H1 (cell line): Measurements from ENCODE around the gene ALPI. TPM values are rescaled to one million over a fixed set of nuclear protein-coding genes. Genes with fewer than 3 reads are reported as not detected.
A peak's percentile ranks its signal among the peaks of the same experiment; 100 is the strongest.

Source experiments
- CTCF ChIA-PET: fragments of 300-600 bp; sonication (Branson Sonifier 250); formaldehyde crosslinking; loops from one replicate; lab custom pipeline; 2021; ENCODE audit not compliant: partially characterized antibody; lab: Charles Lee
- POLR2A ChIA-PET: fragments of 300-600 bp; sonication (Branson Sonifier 250); formaldehyde crosslinking; loops from one replicate; lab custom pipeline; 2021; ENCODE audit warnings: inconsistent platforms; ENCODE audit not compliant: partially characterized antibody; lab: Charles Lee
- DNase-seq, 2 experiments: peaks; one replicate each; pipeline versions ENCODE4 v3.0.0 to v3.0.0-alpha.2; 2010 to 2022; ENCODE audit warnings: low spot score in 2 of 2, low read depth in 1 of 2, mixed read lengths in 1 of 2
- FAIRE-seq: peaks from 2 replicates; lab custom pipeline; 2011; peaks lifted over from hg19 to GRCh38; lab: Jason Lieb, UNC
- H2AFZ ChIP-seq: 2 replicates; pipeline ENCODE4 v1.8.1; 2012; ENCODE audit warnings: low read length, inconsistent platforms
- H2AK5ac ChIP-seq: 2 replicates; pipeline ENCODE4 v1.6.1; 2013; ENCODE audit warnings: low read depth, low read length
- H2BK120ac ChIP-seq: replicated peaks from 2 replicates; pipeline ENCODE3; 2013; ENCODE audit warnings: low read depth, low read length, inconsistent platforms
- H2BK12ac ChIP-seq: 2 replicates; pipeline ENCODE4 v1.6.1; 2013; ENCODE audit warnings: low read depth, low read length
- H2BK15ac ChIP-seq: 2 replicates; pipeline ENCODE4 v1.6.1; 2013; ENCODE audit warnings: low read length
- H2BK20ac ChIP-seq: 2 replicates; pipeline ENCODE4 v1.6.1; 2013; ENCODE audit warnings: low read length
- H2BK5ac ChIP-seq: 2 replicates; pipeline ENCODE4 v1.6.1; 2013; ENCODE audit warnings: low read depth, low read length
- H3K14ac ChIP-seq: 2 replicates; pipeline ENCODE4 v1.6.1; 2013; ENCODE audit warnings: inconsistent platforms; ENCODE audit not compliant: insufficient read length
- H3K18ac ChIP-seq: 2 replicates; pipeline ENCODE4 v1.6.1; 2013; ENCODE audit warnings: low read length; ENCODE audit errors: extremely low read depth
- H3K23ac ChIP-seq: 2 replicates; pipeline ENCODE4 v1.6.1; 2013; ENCODE audit warnings: inconsistent platforms; ENCODE audit not compliant: insufficient read length
- H3K23me2 ChIP-seq: 2 replicates; pipeline ENCODE4 v1.6.1; 2013; ENCODE audit warnings: low read depth, low read length
- H3K27ac ChIP-seq: 2 replicates; pipeline ENCODE4 v1.6.1; 2011; ENCODE audit warnings: low read depth, low read length, inconsistent platforms
- H3K27me3 ChIP-seq, 4 experiments: replicated peaks in 1 of 4; 1 replicate in 1 of 4; 2 replicates in 3 of 4; pipeline versions ENCODE4 v1.6.1 to v1.8.1; 2011 to 2013; ENCODE audit warnings: low read length in 3 of 4, mild to moderate bottlenecking in 3 of 4, inconsistent platforms in 2 of 4, mixed read lengths in 2 of 4, moderate library complexity in 1 of 4; ENCODE audit not compliant: control insufficient read depth in 3 of 4, insufficient read depth in 3 of 4; ENCODE audit errors: extremely low read depth in 1 of 4
- H3K36me3 ChIP-seq, 4 experiments: 2 replicates each; pipeline versions ENCODE4 v1.6.1 to v1.8.1; 2011 to 2013; ENCODE audit warnings: mild to moderate bottlenecking in 4 of 4, low read length in 3 of 4, moderate library complexity in 2 of 4, control low read depth in 1 of 4, inconsistent platforms in 1 of 4; ENCODE audit not compliant: insufficient read depth in 4 of 4, control insufficient read depth in 2 of 4
- H3K4ac ChIP-seq: replicated peaks from 2 replicates; pipeline ENCODE3; 2013; ENCODE audit warnings: low read length, low read depth, mixed read lengths, inconsistent platforms; ENCODE audit not compliant: insufficient read length
- H3K4me1 ChIP-seq, 4 experiments: replicated peaks in 1 of 4; 1 replicate in 1 of 4; 2 replicates in 3 of 4; pipeline versions ENCODE4 v1.6.1 to v1.8.1; 2011 to 2013; ENCODE audit warnings: low read length in 3 of 4, inconsistent platforms in 2 of 4, mixed read lengths in 1 of 4; ENCODE audit not compliant: insufficient read depth in 4 of 4, control insufficient read depth in 3 of 4
- H3K4me2 ChIP-seq, 2 experiments: 2 replicates each; pipeline versions ENCODE4 v1.6.1 to v1.8.1; 2011 to 2013; ENCODE audit warnings: low read depth in 2 of 2, low read length in 2 of 2, control low read depth in 1 of 2, inconsistent platforms in 1 of 2, mild to moderate bottlenecking in 1 of 2; ENCODE audit not compliant: insufficient read depth in 1 of 2
- H3K4me3 ChIP-seq, 4 experiments: fragments of 200-600, 300-600 bp in 1 of 4; sonication (generic), shearing (Covaris generic), sonication (Bioruptor Twin) in 1 of 4; 2 replicates each; pipeline versions ENCODE4 v1.5.1 to v1.8.1; 2011 to 2016; ENCODE audit warnings: low read length in 4 of 4, low read depth in 3 of 4, control low read depth in 2 of 4, inconsistent platforms in 2 of 4, mild to moderate bottlenecking in 2 of 4, mixed read lengths in 1 of 4, moderate library complexity in 1 of 4; ENCODE audit not compliant: insufficient read depth in 2 of 4; ENCODE audit errors: extremely low read depth in 1 of 4
- H3K56ac ChIP-seq: replicated peaks from 2 replicates; pipeline ENCODE3; 2013; ENCODE audit warnings: low read depth, mild to moderate bottlenecking, mixed read lengths, low read length, inconsistent platforms; ENCODE audit not compliant: insufficient read length
- H3K79me1 ChIP-seq: 2 replicates; pipeline ENCODE4 v1.6.1; 2013; ENCODE audit warnings: low read depth, low read length, control low read depth
- H3K79me2 ChIP-seq, 2 experiments: 2 replicates each; pipeline versions ENCODE4 v1.6.1 to v1.8.1; 2012 to 2013; ENCODE audit warnings: low read length in 2 of 2, mild to moderate bottlenecking in 2 of 2, inconsistent platforms in 1 of 2; ENCODE audit not compliant: insufficient read depth in 2 of 2, control insufficient read depth in 1 of 2
- H3K9ac ChIP-seq, 4 experiments: replicated peaks in 1 of 4; 1 replicate in 1 of 4; 2 replicates in 3 of 4; pipeline versions ENCODE4 v1.6.1 to v1.8.1; 2011 to 2013; ENCODE audit warnings: low read depth in 3 of 4, low read length in 3 of 4, control low read depth in 2 of 4, mild to moderate bottlenecking in 2 of 4, moderate library complexity in 2 of 4, inconsistent platforms in 1 of 4; ENCODE audit errors: extremely low read depth in 1 of 4
- H3K9me3 ChIP-seq, 2 experiments: 2 replicates each; pipeline versions ENCODE4 v1.6.1 to v1.8.1; 2012 to 2013; ENCODE audit warnings: mild to moderate bottlenecking in 2 of 2, moderate library complexity in 2 of 2, control low read depth in 1 of 2, inconsistent platforms in 1 of 2, low read depth in 1 of 2, low read length in 1 of 2, mixed read lengths in 1 of 2; ENCODE audit not compliant: insufficient read depth in 2 of 2
- H4K20me1 ChIP-seq, 2 experiments: replicated peaks in 1 of 2; 2 replicates each; pipeline versions ENCODE3 to v1.8.1; 2011 to 2013; ENCODE audit warnings: inconsistent platforms in 2 of 2, low read length in 2 of 2, mild to moderate bottlenecking in 1 of 2; ENCODE audit not compliant: insufficient read depth in 2 of 2, control insufficient read depth in 1 of 2
- H4K5ac ChIP-seq: 2 replicates; pipeline ENCODE4 v1.6.1; 2013; ENCODE audit warnings: low read length, low read depth, mixed read lengths, inconsistent platforms; ENCODE audit not compliant: insufficient read length
- H4K8ac ChIP-seq: 2 replicates; pipeline ENCODE4 v1.8.0; 2013; ENCODE audit warnings: mild to moderate bottlenecking, moderate library complexity, low read length, inconsistent platforms; ENCODE audit not compliant: insufficient read depth; ENCODE audit errors: extremely low read depth
- H4K91ac ChIP-seq: replicated peaks from 2 replicates; pipeline ENCODE3; 2013; ENCODE audit warnings: low read length, mixed read lengths, inconsistent platforms; ENCODE audit not compliant: insufficient read length
- BACH1 ChIP-seq: IDR thresholded peaks from 2 replicates; pipeline ENCODE4 v1.6.1; 2012; ENCODE audit warnings: low read length, improper control_type of control experiment
- BCL11A ChIP-seq, 2 experiments: IDR thresholded peaks; one replicate each; pipeline ENCODE4 v1.6.1; 2011; ENCODE audit warnings: low read depth in 2 of 2, low read length in 2 of 2, mild to moderate bottlenecking in 2 of 2
- CBX8 ChIP-seq: fragments of 300-800, 300-1000 bp; sonication (generic); IDR thresholded peaks from 2 replicates; pipeline ENCODE4 v1.7.1; 2016; ENCODE audit warnings: low read depth, low read length, borderline replicate concordance
- KDM4A ChIP-seq: IDR thresholded peaks from one replicate; pipeline ENCODE4 v1.7.1; 2012; ENCODE audit warnings: low read depth, mild to moderate bottlenecking, moderate library complexity, low read length, inconsistent platforms; ENCODE audit not compliant: severe bottlenecking
- POLR2AphosphoS5 ChIP-seq: IDR thresholded peaks from 2 replicates; pipeline ENCODE4 v1.6.1; 2011; ENCODE audit warnings: low read depth, low read length
- SAP30 ChIP-seq: fragments of 300-600 bp; sonication (generic); IDR thresholded peaks from 2 replicates; pipeline ENCODE4 v1.7.1; 2012; ENCODE audit warnings: low read length, moderate library complexity, mild to moderate bottlenecking, inconsistent platforms; ENCODE audit not compliant: insufficient read depth, insufficient replicate concordance
- SP1 ChIP-seq: IDR thresholded peaks from 2 replicates; pipeline ENCODE4 v1.6.1; 2011; ENCODE audit warnings: low read depth, low read length
- TCF12 ChIP-seq: IDR thresholded peaks from 2 replicates; pipeline ENCODE4 v1.6.1; 2011; ENCODE audit warnings: low read depth, mild to moderate bottlenecking, low read length
- TEAD4 ChIP-seq: IDR thresholded peaks from 2 replicates; pipeline ENCODE4 v1.6.1; 2012; ENCODE audit warnings: low read depth, low read length, inconsistent platforms, mixed read lengths
- WGBS, 2 experiments: shearing (Covaris generic) in 1 of 2; methylation state at CpG; one replicate each; pipeline versions ENCODE4 v1.1.6 to v1.1.7; 2013 to 2015; ENCODE audit warnings: low lambda C conversion rate in 2 of 2, mixed read lengths in 2 of 2, inconsistent platforms in 1 of 2, low coverage in 1 of 2, missing lambda C conversion rate in 1 of 2; ENCODE audit not compliant: insufficient replicate concordance in 2 of 2, insufficient coverage in 1 of 2, insufficient read length in 1 of 2; ENCODE audit errors: extremely low coverage in 1 of 2, missing lambda C conversion rate in 1 of 2; 5-methylcytosine and 5-hydroxymethylcytosine counted together
- polyA plus RNA-seq, 7 experiments: library from polyadenylated mRNA; depleted of rRNA in 3 of 7; stranded (reverse) in 5 of 7; unstranded in 2 of 7; fragments of >200 nt in 5 of 7; fragments of 200-250 nt in 2 of 7; gene quantifications; 1 replicate in 5 of 7; 2 replicates in 1 of 7; 4 replicates in 1 of 7; pipeline versions ENCODE4 v1.2.1 to v1.2.3, GENCODE V29; 2011 to 2013; ENCODE audit warnings: missing spikeins in 2 of 7, mixed read lengths in 2 of 7
- total RNA-seq: library from RNA; stranded (reverse); fragmentation: NEBNext Ultra II Directional; extraction: Animal tissue kit (Norgen Biotek cat#: 25700); gene quantifications from 2 replicates; pipeline ENCODE4 v1.2.1, GENCODE V29; 2021
- TF ChIP-seq, protein P1 (sequence below), 3 experiments: IDR thresholded peaks; 1 replicate in 2 of 3; 2 replicates in 1 of 3; pipeline versions ENCODE4 v1.5.1 to v1.6.1; 2011; ENCODE audit warnings: low read length in 3 of 3, mild to moderate bottlenecking in 3 of 3, inconsistent platforms in 2 of 3, low read depth in 1 of 3, moderate library complexity in 1 of 3; ENCODE audit not compliant: insufficient read depth in 1 of 3; ENCODE audit errors: control extremely low read depth in 1 of 3

The ALPI gene
- total and polyA plus RNA-seq, 2 of the 8 experiments (the other 6 are each of a cell fraction or from before 2014, with no cell fraction given), result not detected

DNA sequence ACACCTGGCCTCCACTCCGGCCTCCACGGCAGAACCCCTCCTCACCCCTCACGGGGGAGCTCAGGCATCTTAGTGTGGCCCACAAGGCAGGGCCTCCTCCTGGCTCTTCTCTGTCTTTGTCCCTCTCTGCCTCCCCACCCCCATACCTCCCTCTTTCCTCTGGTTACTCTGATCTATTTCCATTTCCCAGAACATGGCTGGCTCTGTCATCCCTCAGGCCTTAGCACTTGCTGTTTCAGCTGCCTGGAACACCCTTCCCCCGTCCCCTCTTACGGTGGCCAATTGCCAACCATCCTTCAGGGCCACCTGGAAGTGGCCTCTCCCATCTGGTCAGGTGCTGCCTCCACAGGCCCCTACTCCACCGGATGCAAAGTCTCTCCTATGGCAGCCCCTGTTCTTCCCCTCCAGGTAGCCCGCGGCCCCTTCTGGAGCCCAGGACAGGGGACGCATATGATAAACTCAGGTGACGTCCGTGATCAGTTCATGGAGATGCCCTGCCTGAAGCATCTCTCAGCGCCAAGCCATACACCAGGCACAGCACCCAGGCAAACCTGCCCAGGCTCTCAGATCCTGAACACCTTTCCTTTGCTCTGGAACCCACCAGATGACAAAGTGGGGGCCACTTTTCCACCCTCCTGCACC lies 35.3 kb downstream of the ALPI start:
- H2BK15ac ChIP-seq, result no peak overlapping the region
- no peak overlapping the region for H2AFZ ChIP-seq
- no peak overlapping the region for H3K23ac ChIP-seq
- no peak overlapping the region for H2AK5ac ChIP-seq
- no peaks in the 10 kb centered on the region for H3K79me2 ChIP-seq
- H3K23me2 ChIP-seq, result peaks cover 5% of the 10 kb centered on the region; the same call in 1 of the 2 replicates
- no peak overlapping the region for H4K5ac ChIP-seq
- H3K4me1 ChIP-seq, result peaks cover 0 to 34% (median 20%) of the 10 kb centered on the region in 4 experiments; a peak in 6 of 7 replicates
- H3K4me3 ChIP-seq, result no peak overlapping the region
- no peak overlapping the region for H3K4ac ChIP-seq
- no peak overlapping the region for H2BK20ac ChIP-seq
- peak overlapping the region; percentile 19 for H4K91ac ChIP-seq
- no peak for DNase-seq
- no peak overlapping the region for H3K14ac ChIP-seq
- peaks cover 0 to 1% of the 10 kb centered on the region in 2 experiments for H4K20me1 ChIP-seq
- no peak overlapping the region for H4K8ac ChIP-seq
- H3K27me3 ChIP-seq, result peaks cover 12 to 32% (median 25%) of the 10 kb centered on the region in 4 experiments; a peak in 6 of 7 replicates
- H3K79me1 ChIP-seq, result no peaks in the 10 kb centered on the region
- H3K18ac ChIP-seq, result peak overlapping the region; percentile 7; the same call in 1 of the 2 replicates
- H3K9me3 ChIP-seq, result no peaks in the 10 kb centered on the region; a peak in 1 of 4 replicates
- H3K4me2 ChIP-seq, result no peak overlapping the region; a peak in 1 of 4 replicates
- POLR2A ChIA-PET, result interaction anchor here (1.2 to 1.3 kb wide), 2 partner anchors 20 to 32 kb away, joined by 3 to 4 read pairs; no protein-coding TSS in a partner anchor
- 91% methylated on average over 12 of the region's 12 CpGs; no CpG with 5 or more reads in 1 of the 2 experiments for WGBS, 2 experiments
- CTCF ChIA-PET, result interaction anchor here (0.7 to 3.6 kb wide), 4 partner anchors 10 to 479 kb away, joined by 3 to 32 read pairs (median 8); partner anchors contain the start of gene PRSS56
- H3K9ac ChIP-seq, result no peak overlapping the region
- no peak for FAIRE-seq
- H2BK5ac ChIP-seq, result no peak overlapping the region
- H3K27ac ChIP-seq, result no peak overlapping the region
- no peak overlapping the region for H2BK120ac ChIP-seq
- H3K36me3 ChIP-seq, result peaks cover 0 to 4% (median 0%) of the 10 kb centered on the region in 4 experiments; a peak in 1 of 8 replicates
- no peak overlapping the region for H2BK12ac ChIP-seq
- H3K56ac ChIP-seq, result no peak overlapping the region
- TF ChIP-seq KDM4A, result no peak
- no peak for TF ChIP-seq TEAD4
- TF ChIP-seq, protein P1, sequence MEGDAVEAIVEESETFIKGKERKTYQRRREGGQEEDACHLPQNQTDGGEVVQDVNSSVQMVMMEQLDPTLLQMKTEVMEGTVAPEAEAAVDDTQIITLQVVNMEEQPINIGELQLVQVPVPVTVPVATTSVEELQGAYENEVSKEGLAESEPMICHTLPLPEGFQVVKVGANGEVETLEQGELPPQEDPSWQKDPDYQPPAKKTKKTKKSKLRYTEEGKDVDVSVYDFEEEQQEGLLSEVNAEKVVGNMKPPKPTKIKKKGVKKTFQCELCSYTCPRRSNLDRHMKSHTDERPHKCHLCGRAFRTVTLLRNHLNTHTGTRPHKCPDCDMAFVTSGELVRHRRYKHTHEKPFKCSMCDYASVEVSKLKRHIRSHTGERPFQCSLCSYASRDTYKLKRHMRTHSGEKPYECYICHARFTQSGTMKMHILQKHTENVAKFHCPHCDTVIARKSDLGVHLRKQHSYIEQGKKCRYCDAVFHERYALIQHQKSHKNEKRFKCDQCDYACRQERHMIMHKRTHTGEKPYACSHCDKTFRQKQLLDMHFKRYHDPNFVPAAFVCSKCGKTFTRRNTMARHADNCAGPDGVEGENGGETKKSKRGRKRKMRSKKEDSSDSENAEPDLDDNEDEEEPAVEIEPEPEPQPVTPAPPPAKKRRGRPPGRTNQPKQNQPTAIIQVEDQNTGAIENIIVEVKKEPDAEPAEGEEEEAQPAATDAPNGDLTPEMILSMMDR (IDR thresholded peaks at IDR 0.05; ENCODE audit: control extremely low read depth in 1 of 3, insufficient read depth in 1 of 3, low read depth in 1 of 3, low read length in 3 of 3), result no peak
- TF ChIP-seq SAP30, result no peak
- no peak for TF ChIP-seq BCL11A (IDR thresholded peaks at IDR 0.05; ENCODE audit: low read depth in 2 of 2, low read length in 2 of 2)
- no peak for TF ChIP-seq CBX8
- no peak for TF ChIP-seq TCF12
- no peak for TF ChIP-seq POLR2AphosphoS5
- no peak for TF ChIP-seq BACH1
- no peak for TF ChIP-seq SP1
